HCT116 (cell line): Measurements from ENCODE around the gene ACSM5. TPM values are rescaled to one million over a fixed set of nuclear protein-coding genes. Genes with fewer than 3 reads are reported as not detected.

Source experiments
- ATAC-seq: fragments of 200-7000 bp; cut with Tn5 transposase; 2 replicates; pipeline ENCODE4 v1.9.1; 2020; ENCODE audit warnings: mild to moderate bottlenecking, moderate library complexity
- Bru-seq: library from RNA; stranded (reverse); fragments of 400-500 nt; gene quantifications from one replicate; lab custom pipeline; 2021; lab: Mats Ljungman, UMichigan
- BruChase-seq, 2 experiments: library from RNA; stranded (reverse); fragments of 400-500 nt; gene quantifications; one replicate each; lab custom pipeline; 2021; lab: Mats Ljungman, UMichigan
- BruUV-seq: library from RNA; stranded (reverse); fragments of 400-500 nt; replicated peaks from 2 replicates; lab custom pipeline; 2021; lab: Mats Ljungman, UMichigan
- CTCF ChIA-PET: fragments of 300-600 bp; sonication (Branson Sonifier 250); formaldehyde crosslinking; loops from one replicate; lab custom pipeline; 2021; ENCODE audit warnings: antibody characterized with exemption; lab: Charles Lee
- POLR2A ChIA-PET: fragments of 300-600, 350-600 bp; sonication (Branson Sonifier 250); formaldehyde crosslinking; loops from one replicate; lab custom pipeline; 2021; ENCODE audit warnings: antibody characterized with exemption; lab: Charles Lee
- RAD21 ChIA-PET, 2 experiments: fragments of 300-600 bp; sonication (Branson Sonifier 250); formaldehyde crosslinking; loops; one replicate each; lab custom pipeline; 2023; ENCODE audit warnings: low total read pairs in 2 of 2; ENCODE audit not compliant: uncharacterized antibody in 2 of 2, unreplicated experiment in 2 of 2, low non-redundant PET in 1 of 2; lab: Charles Lee
- DNase-seq: peaks from one replicate; pipeline ENCODE4 v3.0.0-alpha.2; 2010; ENCODE audit warnings: low read depth, low spot score
- H2AFZ ChIP-seq: fragments of 200-600 bp; shearing (Covaris generic), sonication (generic); 2 replicates; pipeline ENCODE4 v1.6.1; 2017; ENCODE audit warnings: low read depth, mixed run types, mixed read lengths, antibody characterized with exemption, low read length; ENCODE audit not compliant: poor library complexity, severe bottlenecking
- H3K27ac ChIP-seq: 2 replicates; pipeline ENCODE4 v1.5.1; 2012; ENCODE audit warnings: low read depth, low read length
- H3K27me3 ChIP-seq: fragments of 200-600 bp; sonication (generic); 2 replicates; pipeline ENCODE4 v1.6.1; 2016; ENCODE audit warnings: mixed run types, low read length, mixed read lengths; ENCODE audit not compliant: insufficient read depth
- H3K36me3 ChIP-seq, 2 experiments: fragments of 200-500 bp in 1 of 2; fragments of 200-600 bp in 1 of 2; sonication (Bioruptor generic) in 1 of 2; sonication (generic) in 1 of 2; 2 replicates each; pipeline versions ENCODE4 v1.5.1 to v1.6.1; 2014 to 2016; ENCODE audit warnings: low read length in 2 of 2, inconsistent platforms in 1 of 2, mixed read lengths in 1 of 2, mixed run types in 1 of 2; ENCODE audit not compliant: insufficient read depth in 2 of 2, control insufficient read depth in 1 of 2
- H3K4me1 ChIP-seq, 2 experiments: fragments of 200-600 bp in 1 of 2; sonication (generic) in 1 of 2; 2 replicates each; pipeline versions ENCODE4 v1.5.1 to v1.6.1; 2012 to 2017; ENCODE audit warnings: low read length in 2 of 2, inconsistent platforms in 1 of 2, mild to moderate bottlenecking in 1 of 2, mixed read lengths in 1 of 2, mixed run types in 1 of 2, moderate library complexity in 1 of 2; ENCODE audit not compliant: insufficient read depth in 2 of 2, control insufficient read depth in 1 of 2
- H3K4me2 ChIP-seq: fragments of 200-600 bp; sonication (generic); 2 replicates; pipeline ENCODE4 v1.6.1; 2017; ENCODE audit warnings: mixed run types, low read length, mixed read lengths
- H3K4me3 ChIP-seq, 2 experiments: fragments of 200-600 bp in 1 of 2; sonication (generic) in 1 of 2; replicated peaks in 1 of 2; 2 replicates each; pipeline ENCODE4 v1.5.1; 2011 to 2016; ENCODE audit warnings: low read length in 2 of 2, control low read depth in 1 of 2, low read depth in 1 of 2, mild to moderate bottlenecking in 1 of 2, mixed read lengths in 1 of 2, mixed run types in 1 of 2
- H3K79me2 ChIP-seq: fragments of 200-600 bp; sonication (generic); 2 replicates; pipeline ENCODE4 v1.6.1; 2017; ENCODE audit warnings: mild to moderate bottlenecking, mixed run types, low read length, moderate library complexity, mixed read lengths; ENCODE audit not compliant: insufficient read depth
- H3K9ac ChIP-seq: fragments of 200-600 bp; sonication (generic); 2 replicates; pipeline ENCODE4 v1.6.1; 2016; ENCODE audit warnings: low read length, mixed read lengths
- H3K9me2 ChIP-seq: fragments of 200-600 bp; sonication (generic), shearing (Covaris generic); 2 replicates; pipeline ENCODE4 v1.6.1; 2017; ENCODE audit warnings: mixed run types, mild to moderate bottlenecking, moderate library complexity; ENCODE audit not compliant: insufficient read depth
- H3K9me3 ChIP-seq, 2 experiments: fragments of 200-500 bp in 1 of 2; fragments of 200-600 bp in 1 of 2; sonication (Bioruptor generic) in 1 of 2; sonication (generic) in 1 of 2; 2 replicates each; pipeline ENCODE4 v1.6.1; 2014 to 2017; ENCODE audit warnings: low read length in 2 of 2, mixed read lengths in 2 of 2, inconsistent platforms in 1 of 2, low read depth in 1 of 2, mild to moderate bottlenecking in 1 of 2, mixed run types in 1 of 2, moderate library complexity in 1 of 2; ENCODE audit not compliant: control insufficient read depth in 1 of 2, insufficient read depth in 1 of 2
- H4K20me1 ChIP-seq: fragments of 200-600 bp; sonication (generic), shearing (Covaris generic); 2 replicates; pipeline ENCODE4 v1.6.1; 2017; ENCODE audit warnings: mixed run types, mild to moderate bottlenecking, moderate library complexity; ENCODE audit not compliant: insufficient read depth
- SIN3A ChIP-seq: IDR thresholded peaks from 2 replicates; pipeline ENCODE4 v1.6.1; 2012; ENCODE audit warnings: low read depth
- SP1 ChIP-seq: IDR thresholded peaks from 2 replicates; pipeline ENCODE4 v1.6.1; 2012; ENCODE audit warnings: low read depth
- intact Hi-C: fragments of 100-400 bp; cut with micrococcal nuclease; formaldehyde crosslinking; loops from 2 replicates; pipeline ENCODE4 v1.10.0; 2022
- long read RNA-seq: library from polyadenylated mRNA; unstranded; transcript quantifications from one replicate; pipeline ENCODE4 v2.0.0, GENCODE V29; 2021; ENCODE audit not compliant: unreplicated experiment
- polyA plus RNA-seq: library from polyadenylated mRNA; unstranded; fragments of >200 nt; gene quantifications from 2 replicates; pipeline ENCODE4 v1.2.1, GENCODE V29; 2012; ENCODE audit warnings: missing spikeins
- total RNA-seq: library from RNA; stranded (reverse); gene quantifications from one replicate; pipeline ENCODE4 v1.2.1, GENCODE V29; 2021; ENCODE audit not compliant: unreplicated experiment
- TF ChIP-seq, protein P1 (sequence below): IDR thresholded peaks from 2 replicates; pipeline ENCODE4 v1.6.1; 2012; ENCODE audit warnings: low read depth

Gene ACSM5, protein sequence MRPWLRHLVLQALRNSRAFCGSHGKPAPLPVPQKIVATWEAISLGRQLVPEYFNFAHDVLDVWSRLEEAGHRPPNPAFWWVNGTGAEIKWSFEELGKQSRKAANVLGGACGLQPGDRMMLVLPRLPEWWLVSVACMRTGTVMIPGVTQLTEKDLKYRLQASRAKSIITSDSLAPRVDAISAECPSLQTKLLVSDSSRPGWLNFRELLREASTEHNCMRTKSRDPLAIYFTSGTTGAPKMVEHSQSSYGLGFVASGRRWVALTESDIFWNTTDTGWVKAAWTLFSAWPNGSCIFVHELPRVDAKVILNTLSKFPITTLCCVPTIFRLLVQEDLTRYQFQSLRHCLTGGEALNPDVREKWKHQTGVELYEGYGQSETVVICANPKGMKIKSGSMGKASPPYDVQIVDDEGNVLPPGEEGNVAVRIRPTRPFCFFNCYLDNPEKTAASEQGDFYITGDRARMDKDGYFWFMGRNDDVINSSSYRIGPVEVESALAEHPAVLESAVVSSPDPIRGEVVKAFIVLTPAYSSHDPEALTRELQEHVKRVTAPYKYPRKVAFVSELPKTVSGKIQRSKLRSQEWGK
- not detected for total RNA-seq
- not detected in 2 replicates for polyA plus RNA-seq
- not detected for Bru-seq, nascent RNA
- BruChase-seq, experiment 1, labeled RNA remaining after a 6-hour chase: not detected
- BruChase-seq, experiment 2, labeled RNA remaining after a 2-hour chase: not detected
- long read RNA-seq: 0 reads

DNA sequence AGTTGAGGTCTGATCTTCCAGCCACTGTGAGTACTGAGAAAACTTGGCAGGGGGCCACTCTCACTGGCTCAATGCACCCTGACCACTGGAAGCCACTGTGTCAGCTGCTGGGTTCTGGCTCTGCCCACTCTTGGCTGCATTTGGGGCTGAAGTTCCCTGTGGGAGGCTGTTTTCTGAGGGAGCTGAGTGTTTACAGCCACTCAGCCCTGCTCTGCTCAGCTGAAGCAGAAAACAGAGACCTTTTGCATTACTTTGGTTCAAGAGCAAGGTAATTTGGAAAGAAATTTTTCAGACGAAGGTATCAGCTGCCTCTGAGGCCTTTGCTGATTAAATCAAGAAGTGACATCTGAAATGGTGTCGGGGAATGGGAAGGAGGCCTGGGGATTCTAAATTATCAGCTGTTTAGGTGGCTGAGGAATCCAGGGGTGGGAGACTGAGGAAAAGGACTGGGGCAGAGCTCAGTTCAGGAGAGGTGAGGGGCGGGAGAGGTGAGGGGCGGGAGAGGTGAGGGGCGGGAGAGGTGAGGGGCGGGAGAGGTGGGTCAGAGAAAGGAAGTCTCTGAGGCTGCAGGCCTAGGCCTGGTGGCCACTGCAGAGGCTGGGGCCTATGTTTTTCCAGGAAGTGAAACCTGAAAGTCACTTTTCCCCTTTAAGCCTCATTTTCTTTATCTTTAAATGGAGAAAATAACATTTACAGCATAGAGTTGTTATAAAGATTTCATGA, at the start of gene ACSM5:
ACSM5 (plus strand) TSS at position 137 of the 723 bp plus-strand sequence. CDS start 1,951 bp downstream, outside the sequence.
- Histone ChIP-seq H3K27ac (no peak within 1 kb of the TSS), H3K4me3 (no peak within 1 kb of the TSS)
- TF ChIP-seq, protein P1, sequence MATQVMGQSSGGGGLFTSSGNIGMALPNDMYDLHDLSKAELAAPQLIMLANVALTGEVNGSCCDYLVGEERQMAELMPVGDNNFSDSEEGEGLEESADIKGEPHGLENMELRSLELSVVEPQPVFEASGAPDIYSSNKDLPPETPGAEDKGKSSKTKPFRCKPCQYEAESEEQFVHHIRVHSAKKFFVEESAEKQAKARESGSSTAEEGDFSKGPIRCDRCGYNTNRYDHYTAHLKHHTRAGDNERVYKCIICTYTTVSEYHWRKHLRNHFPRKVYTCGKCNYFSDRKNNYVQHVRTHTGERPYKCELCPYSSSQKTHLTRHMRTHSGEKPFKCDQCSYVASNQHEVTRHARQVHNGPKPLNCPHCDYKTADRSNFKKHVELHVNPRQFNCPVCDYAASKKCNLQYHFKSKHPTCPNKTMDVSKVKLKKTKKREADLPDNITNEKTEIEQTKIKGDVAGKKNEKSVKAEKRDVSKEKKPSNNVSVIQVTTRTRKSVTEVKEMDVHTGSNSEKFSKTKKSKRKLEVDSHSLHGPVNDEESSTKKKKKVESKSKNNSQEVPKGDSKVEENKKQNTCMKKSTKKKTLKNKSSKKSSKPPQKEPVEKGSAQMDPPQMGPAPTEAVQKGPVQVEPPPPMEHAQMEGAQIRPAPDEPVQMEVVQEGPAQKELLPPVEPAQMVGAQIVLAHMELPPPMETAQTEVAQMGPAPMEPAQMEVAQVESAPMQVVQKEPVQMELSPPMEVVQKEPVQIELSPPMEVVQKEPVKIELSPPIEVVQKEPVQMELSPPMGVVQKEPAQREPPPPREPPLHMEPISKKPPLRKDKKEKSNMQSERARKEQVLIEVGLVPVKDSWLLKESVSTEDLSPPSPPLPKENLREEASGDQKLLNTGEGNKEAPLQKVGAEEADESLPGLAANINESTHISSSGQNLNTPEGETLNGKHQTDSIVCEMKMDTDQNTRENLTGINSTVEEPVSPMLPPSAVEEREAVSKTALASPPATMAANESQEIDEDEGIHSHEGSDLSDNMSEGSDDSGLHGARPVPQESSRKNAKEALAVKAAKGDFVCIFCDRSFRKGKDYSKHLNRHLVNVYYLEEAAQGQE: no peak
- TF ChIP-seq SP1: no peak
- TF ChIP-seq SIN3A: no peak
- TF ChIP-seq, all 23 proteins: peak for 0
- Histone ChIP-seq H4K20me1 (no peaks in the 10 kb centered on the region), H3K27me3 (peaks cover 9% of the 10 kb centered on the region), H2AFZ (no peak within 1 kb of the TSS), H3K4me2 (no peak within 1 kb of the TSS), H3K9ac (no peak within 1 kb of the TSS), H3K79me2 (no peaks in the 10 kb centered on the region), H3K9me2 (no peaks in the 10 kb centered on the region), H3K4me1 (no peaks in the 10 kb centered on the region), H3K9me3 (no peaks in the 10 kb centered on the region), H3K36me3 (no peaks in the 10 kb centered on the region)
- POLR2A ChIA-PET: no interaction called here
- RAD21 ChIA-PET: no interaction called here
- no TSS peak for BruUV-seq
- ATAC-seq (no peak), DNase-seq (no peak)
- CTCF ChIA-PET: no interaction called here
- intact Hi-C loops: no loop called here
